Naive B cell (primary cell): ENCODE data around the gene PIK3AP1. TPM values are rescaled to one million over a fixed set of nuclear protein-coding genes. Genes with fewer than 3 reads are reported as not detected.

Source experiments
- ATAC-seq, 2 donors: fragments of 150-1000 bp; cut with Tn5 transposase; 2 replicates each; pipeline ENCODE4 v1.10.0; 2021; ENCODE audit warnings: low read depth in 2 of 2, mild to moderate bottlenecking in 2 of 2, moderate library complexity in 2 of 2
- DNase-seq: peaks from one replicate; pipeline ENCODE4 v3.0.0; 2022
- H3K27ac Mint-ChIP-seq, 6 donors: one replicate each; pipeline ENCODE4 v1.8.0; 2020 to 2022; ENCODE audit warnings: mild to moderate bottlenecking in 6 of 6, mixed read lengths in 6 of 6, moderate library complexity in 5 of 6, inconsistent platforms in 2 of 6
- H3K27me3 Mint-ChIP-seq, 3 donors: one replicate each; pipeline ENCODE4 v1.8.0; 2021 to 2022; ENCODE audit warnings: mixed read lengths in 3 of 3, mild to moderate bottlenecking in 1 of 3
- H3K36me3 Mint-ChIP-seq, 2 donors: one replicate each; pipeline ENCODE4 v1.8.0; 2020 to 2022; ENCODE audit warnings: mixed read lengths in 2 of 2, inconsistent platforms in 1 of 2, mild to moderate bottlenecking in 1 of 2
- H3K4me1 Mint-ChIP-seq, 3 donors: one replicate each; pipeline ENCODE4 v1.8.0; 2020 to 2022; ENCODE audit warnings: mixed read lengths in 3 of 3, inconsistent platforms in 1 of 3, mild to moderate bottlenecking in 1 of 3, moderate library complexity in 1 of 3
- H3K4me3 Mint-ChIP-seq, 8 donors: one replicate each; pipeline ENCODE4 v1.8.0; 2020 to 2022; ENCODE audit warnings: mild to moderate bottlenecking in 8 of 8, mixed read lengths in 8 of 8, moderate library complexity in 8 of 8, inconsistent platforms in 2 of 8
- H3K9me3 Mint-ChIP-seq, 7 donors: one replicate each; pipeline ENCODE4 v1.8.0; 2020 to 2022; ENCODE audit warnings: mixed read lengths in 7 of 7, mild to moderate bottlenecking in 5 of 7, inconsistent platforms in 2 of 7, moderate library complexity in 1 of 7
- polyA plus RNA-seq, 6 donors: library from polyadenylated mRNA; unstranded; fragments of 300-500 nt; fragmentation: Illumina TruSeq; gene quantifications; one replicate each; pipeline ENCODE4 v1.2.3, GENCODE V29; 2021; ENCODE audit warnings: low read depth in 6 of 6

PIK3AP1 gene
- polyA plus RNA-seq, 6 donors from 2014 or later: 153 to 247 (median 170) TPM

GRCh38 chr10:96642973-96643372 lies 77.3 kb downstream of the PIK3AP1 start:
- H3K36me3 Mint-ChIP-seq: peaks cover 23 to 37% of the 10 kb centered on the region in 2 donors
- DNase-seq: peak; percentile 61
- H3K27me3 Mint-ChIP-seq: no peaks in the 10 kb centered on the region
- H3K4me3 Mint-ChIP-seq: peak overlapping the region in 1 of 8 donors; percentile 44
- peaks cover 43 to 73% (median 52%) of the 10 kb centered on the region in 3 donors for H3K4me1 Mint-ChIP-seq
- peak; percentile 20 to 49 for ATAC-seq
- peak overlapping the region in 5 of 6 donors; percentile 67 to 91 (median 81) for H3K27ac Mint-ChIP-seq
- no peaks in the 10 kb centered on the region for H3K9me3 Mint-ChIP-seq

- Mint-ChIP-seq H3K4me3 (peak overlapping the region in 1 of 8 donors; percentile 44), H3K36me3 (peaks cover 18 to 37% of the 10 kb centered on the region in 2 donors), H3K27ac (peak overlapping the region in 5 of 6 donors; percentile 80 to 91 (median 85))
Measured at GRCh38 chr10:96642530-96642929, 77.8 kb downstream of the PIK3AP1 start.

GRCh38 chr10:96641396-96642295 lies 78.7 kb downstream of the PIK3AP1 start:
- H3K4me1 Mint-ChIP-seq: peaks cover 29 to 62% (median 45%) of the 10 kb centered on the region in 3 donors
- peak overlapping the region; percentile 24 to 93 (median 87) for H3K27ac Mint-ChIP-seq
- no peaks in the 10 kb centered on the region for H3K9me3 Mint-ChIP-seq
- peaks cover 14 to 36% of the 10 kb centered on the region in 2 donors for H3K36me3 Mint-ChIP-seq
- DNase-seq: no peak
- H3K27me3 Mint-ChIP-seq: no peaks in the 10 kb centered on the region
- peak overlapping the region in 1 of 8 donors; percentile 54 for H3K4me3 Mint-ChIP-seq
- ATAC-seq: no peak

More at GRCh38 chr10:96642530-96642929, 77.8 kb downstream of the PIK3AP1 start:
- peaks cover 38 to 71% (median 48%) of the 10 kb centered on the region in 3 donors for H3K4me1 Mint-ChIP-seq
- H3K9me3 Mint-ChIP-seq: no peaks in the 10 kb centered on the region
- ATAC-seq (no peak), DNase-seq (no peak)
- H3K27me3 Mint-ChIP-seq: no peaks in the 10 kb centered on the region

- Mint-ChIP-seq H3K27ac (peak overlapping the region in 3 of 6 donors; percentile 52 to 86 (median 57)), H3K4me1 (peaks cover 16 to 47% (median 33%) of the 10 kb centered on the region in 3 donors), H3K36me3 (peaks cover 4 to 27% of the 10 kb centered on the region in 2 donors), H3K27me3 (no peaks in the 10 kb centered on the region), H3K4me3 (no peak overlapping the region), H3K9me3 (no peaks in the 10 kb centered on the region)
- no peak for DNase-seq
- ATAC-seq: no peak
Measured at GRCh38 chr10:96639899-96640298, 80.4 kb downstream of the PIK3AP1 start.

- no peak for ATAC-seq
- Mint-ChIP-seq H3K4me3 (no peak overlapping the region), H3K36me3 (peaks cover 4 to 27% of the 10 kb centered on the region in 2 donors), H3K4me1 (peaks cover 23 to 44% (median 32%) of the 10 kb centered on the region in 3 donors), H3K27me3 (no peaks in the 10 kb centered on the region), H3K9me3 (no peaks in the 10 kb centered on the region), H3K27ac (peak overlapping the region in 3 of 6 donors; percentile 13 to 57 (median 44))
- no peak for DNase-seq
Measured at GRCh38 chr10:96638696-96639095, 81.6 kb downstream of the PIK3AP1 start.

- H3K9me3 Mint-ChIP-seq: no peaks in the 10 kb centered on the region
Measured at GRCh38 chr10:96638120-96638519, 82.2 kb downstream of the PIK3AP1 start.

GRCh38 chr10:96637709-96638108 lies 82.6 kb downstream of the PIK3AP1 start:
- ATAC-seq (no peak), DNase-seq (no peak)
- Mint-ChIP-seq H3K27me3 (no peaks in the 10 kb centered on the region), H3K9me3 (no peaks in the 10 kb centered on the region), H3K4me1 (peaks cover 23 to 37% (median 26%) of the 10 kb centered on the region in 3 donors), H3K27ac (peak overlapping the region in 4 of 6 donors; percentile 53 to 65 (median 61)), H3K36me3 (peaks cover 4 to 27% of the 10 kb centered on the region in 2 donors), H3K4me3 (no peak overlapping the region)

More at GRCh38 chr10:96638120-96638519, 82.2 kb downstream of the PIK3AP1 start:
- Mint-ChIP-seq H3K27ac (peak overlapping the region in 4 of 6 donors; percentile 53 to 84 (median 65)), H3K4me3 (no peak overlapping the region), H3K4me1 (peaks cover 23 to 41% (median 30%) of the 10 kb centered on the region in 3 donors), H3K36me3 (peaks cover 4 to 27% of the 10 kb centered on the region in 2 donors), H3K27me3 (no peaks in the 10 kb centered on the region)
- DNase-seq (no peak), ATAC-seq (no peak)

GRCh38 chr10:96636551-96636950 lies 83.8 kb downstream of the PIK3AP1 start:
- Mint-ChIP-seq H3K36me3 (peaks cover 4 to 27% of the 10 kb centered on the region in 2 donors), H3K9me3 (no peaks in the 10 kb centered on the region), H3K4me3 (no peak overlapping the region), H3K27ac (peak overlapping the region in 4 of 6 donors; percentile 15 to 53 (median 25)), H3K4me1 (peaks cover 26 to 28% (median 28%) of the 10 kb centered on the region in 3 donors), H3K27me3 (no peaks in the 10 kb centered on the region)
- DNase-seq: no peak
- no peak for ATAC-seq

GRCh38 chr10:96632974-96633710 lies 87.2 kb downstream of the PIK3AP1 start:
- peak overlapping the region in 1 of 8 donors; percentile 9 for H3K4me3 Mint-ChIP-seq
- H3K27me3 Mint-ChIP-seq: no peaks in the 10 kb centered on the region
- no peak overlapping the region for H3K27ac Mint-ChIP-seq
- ATAC-seq: no peak
- no peak for DNase-seq
- peaks cover 4 to 14% of the 10 kb centered on the region in 2 donors for H3K36me3 Mint-ChIP-seq
- peaks cover 11 to 24% (median 18%) of the 10 kb centered on the region in 3 donors for H3K4me1 Mint-ChIP-seq
- H3K9me3 Mint-ChIP-seq: no peaks in the 10 kb centered on the region

GRCh38 chr10:96627292-96627691 lies 93.0 kb downstream of the PIK3AP1 start:
- peaks cover 11 to 19% of the 10 kb centered on the region in 2 donors for H3K36me3 Mint-ChIP-seq
- no peaks in the 10 kb centered on the region for H3K27me3 Mint-ChIP-seq
- no peak overlapping the region for H3K4me3 Mint-ChIP-seq
- H3K9me3 Mint-ChIP-seq: no peaks in the 10 kb centered on the region
- H3K4me1 Mint-ChIP-seq: peaks cover 4 to 18% (median 15%) of the 10 kb centered on the region in 3 donors
- H3K27ac Mint-ChIP-seq: peak overlapping the region in 4 of 6 donors; percentile 42 to 86 (median 60)
- no peak for DNase-seq
- ATAC-seq: no peak

- DNase-seq (no peak), ATAC-seq (peak; percentile 43 to 47)
- H3K9me3 Mint-ChIP-seq: no peaks in the 10 kb centered on the region
- H3K4me1 Mint-ChIP-seq: peaks cover 4 to 15% (median 12%) of the 10 kb centered on the region in 3 donors
- peak overlapping the region in 2 of 6 donors; percentile 29 to 70 for H3K27ac Mint-ChIP-seq
- H3K4me3 Mint-ChIP-seq: no peak overlapping the region
- H3K36me3 Mint-ChIP-seq: peaks cover 13 to 22% of the 10 kb centered on the region in 2 donors
- H3K27me3 Mint-ChIP-seq: no peaks in the 10 kb centered on the region
Measured at GRCh38 chr10:96626795-96627194, 93.5 kb downstream of the PIK3AP1 start.

- DNase-seq (no peak), ATAC-seq (no peak)
- H3K4me3 Mint-ChIP-seq: no peak overlapping the region
- peaks cover 13 to 23% of the 10 kb centered on the region in 2 donors for H3K36me3 Mint-ChIP-seq
- peak overlapping the region in 1 of 6 donors; percentile 69 for H3K27ac Mint-ChIP-seq
- H3K4me1 Mint-ChIP-seq: peaks cover 4 to 5% (median 5%) of the 10 kb centered on the region in 3 donors
- H3K9me3 Mint-ChIP-seq: no peaks in the 10 kb centered on the region
- H3K27me3 Mint-ChIP-seq: no peaks in the 10 kb centered on the region
Measured at GRCh38 chr10:96625173-96625572, 95.1 kb downstream of the PIK3AP1 start.
